H1 (cell line): ENCODE measurements around the gene AP2A2. TPM values are rescaled to one million over a fixed set of nuclear protein-coding genes. Genes with fewer than 3 reads are reported as not detected.

Experiments
- POLR2A ChIP-seq, 2 experiments: IDR thresholded peaks; 1 replicate in 1 of 2; 2 replicates in 1 of 2; pipeline ENCODE4 v1.6.1; 2011; ENCODE audit warnings: low read depth in 2 of 2, low read length in 2 of 2, mild to moderate bottlenecking in 2 of 2; ENCODE audit errors: control extremely low read depth in 1 of 2
- RFX5 ChIP-seq: IDR thresholded peaks from 2 replicates; pipeline ENCODE4 v1.6.1; 2011; ENCODE audit warnings: low read depth, low read length, improper control_type of control experiment, borderline replicate concordance
- polyA plus RNA-seq, 7 experiments: library from polyadenylated mRNA; depleted of rRNA in 3 of 7; stranded (reverse) in 5 of 7; unstranded in 2 of 7; fragments of >200 nt in 5 of 7; fragments of 200-250 nt in 2 of 7; gene quantifications; 1 replicate in 5 of 7; 2 replicates in 1 of 7; 4 replicates in 1 of 7; pipeline versions ENCODE4 v1.2.1 to v1.2.3, GENCODE V29; 2011 to 2013; ENCODE audit warnings: missing spikeins in 2 of 7, mixed read lengths in 2 of 7
- total RNA-seq: library from RNA; stranded (reverse); fragmentation: NEBNext Ultra II Directional; extraction: Animal tissue kit (Norgen Biotek cat#: 25700); gene quantifications from 2 replicates; pipeline ENCODE4 v1.2.1, GENCODE V29; 2021
- TF ChIP-seq, protein P1 (sequence below), 3 experiments: IDR thresholded peaks; 1 replicate in 2 of 3; 2 replicates in 1 of 3; pipeline versions ENCODE4 v1.5.1 to v1.6.1; 2011; ENCODE audit warnings: low read length in 3 of 3, mild to moderate bottlenecking in 3 of 3, inconsistent platforms in 2 of 3, low read depth in 1 of 3, moderate library complexity in 1 of 3; ENCODE audit not compliant: insufficient read depth in 1 of 3; ENCODE audit errors: control extremely low read depth in 1 of 3

AP2A2 gene
- total and polyA plus RNA-seq, 2 of the 8 experiments (the other 6 are each of a cell fraction or from before 2014, with no cell fraction given): 50.0 to 65.0 TPM

DNA sequence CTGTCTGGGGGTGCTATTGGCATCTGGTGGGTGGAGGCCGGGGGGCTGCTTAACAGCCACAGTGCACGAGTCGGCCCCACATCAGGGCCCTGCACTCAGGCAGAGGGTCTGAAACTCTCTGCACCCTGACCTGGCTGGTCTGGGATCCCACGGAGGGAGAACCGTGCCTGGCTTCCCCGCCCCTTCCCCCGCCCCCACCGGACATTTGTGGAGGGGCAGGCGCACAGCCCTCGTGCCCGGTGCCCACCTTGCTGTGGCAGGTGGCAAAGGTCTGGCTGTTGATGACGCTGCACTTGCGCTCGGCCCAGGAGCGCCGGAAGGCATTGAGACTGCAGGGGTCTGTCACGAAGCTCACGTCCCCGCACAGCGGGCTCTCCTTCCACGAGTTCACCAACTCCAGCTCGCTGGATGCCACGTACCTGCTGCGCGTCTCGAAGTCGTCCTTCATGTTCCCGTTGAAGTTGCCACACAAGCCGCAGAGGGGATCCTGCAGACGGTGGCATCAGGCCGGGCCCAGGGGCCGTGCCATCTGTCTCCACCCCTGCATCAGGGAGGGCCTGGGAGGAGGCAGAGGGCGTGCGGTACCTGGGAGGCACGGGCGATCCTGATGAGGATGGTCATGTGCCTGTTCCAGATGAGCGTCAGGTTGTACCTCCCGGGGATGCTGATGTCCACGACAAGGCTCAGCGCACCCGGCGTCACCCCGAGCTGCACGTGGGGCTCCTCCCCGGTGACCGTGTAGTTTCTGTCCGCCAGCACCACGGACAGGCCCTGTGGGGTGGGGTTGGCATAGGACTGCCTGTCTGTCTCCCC, 99.1 kb downstream of the AP2A2 start (continued):
- TF ChIP-seq, protein P1, sequence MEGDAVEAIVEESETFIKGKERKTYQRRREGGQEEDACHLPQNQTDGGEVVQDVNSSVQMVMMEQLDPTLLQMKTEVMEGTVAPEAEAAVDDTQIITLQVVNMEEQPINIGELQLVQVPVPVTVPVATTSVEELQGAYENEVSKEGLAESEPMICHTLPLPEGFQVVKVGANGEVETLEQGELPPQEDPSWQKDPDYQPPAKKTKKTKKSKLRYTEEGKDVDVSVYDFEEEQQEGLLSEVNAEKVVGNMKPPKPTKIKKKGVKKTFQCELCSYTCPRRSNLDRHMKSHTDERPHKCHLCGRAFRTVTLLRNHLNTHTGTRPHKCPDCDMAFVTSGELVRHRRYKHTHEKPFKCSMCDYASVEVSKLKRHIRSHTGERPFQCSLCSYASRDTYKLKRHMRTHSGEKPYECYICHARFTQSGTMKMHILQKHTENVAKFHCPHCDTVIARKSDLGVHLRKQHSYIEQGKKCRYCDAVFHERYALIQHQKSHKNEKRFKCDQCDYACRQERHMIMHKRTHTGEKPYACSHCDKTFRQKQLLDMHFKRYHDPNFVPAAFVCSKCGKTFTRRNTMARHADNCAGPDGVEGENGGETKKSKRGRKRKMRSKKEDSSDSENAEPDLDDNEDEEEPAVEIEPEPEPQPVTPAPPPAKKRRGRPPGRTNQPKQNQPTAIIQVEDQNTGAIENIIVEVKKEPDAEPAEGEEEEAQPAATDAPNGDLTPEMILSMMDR (IDR thresholded peaks at IDR 0.05; ENCODE audit: control extremely low read depth in 1 of 3, insufficient read depth in 1 of 3, low read depth in 1 of 3, low read length in 3 of 3): no peak
- TF ChIP-seq RFX5 (no peak), POLR2A (IDR thresholded peaks at IDR 0.05; ENCODE audit: control extremely low read depth in 1 of 2, low read depth in 2 of 2, low read length in 2 of 2) (no peak)
